IMR-90 (cell line): ENCODE data around the gene HNRNPM. TPM values are rescaled to one million over a fixed set of nuclear protein-coding genes. Genes with fewer than 3 reads are reported as not detected.

ENCODE experiments used
- ATAC-seq: fragments of 200-7000 bp; cut with Tn5 transposase; 2 replicates; pipeline ENCODE4 v1.9.1; 2020; ENCODE audit warnings: low read depth, mild to moderate bottlenecking, moderate library complexity
- BruUV-seq: library from RNA; stranded (reverse); fragments of 400-500 nt; replicated peaks from 2 replicates; lab custom pipeline; 2021; lab: Mats Ljungman, UMichigan
- CTCF ChIA-PET: fragments of 300-600 bp; formaldehyde crosslinking; extraction: SDS; loops from one replicate; lab custom pipeline; 2021; ENCODE audit warnings: antibody characterized with exemption; lab: Yijun Ruan, JAX
- POLR2A ChIA-PET: fragments of 300-600 bp; sonication (Branson Sonifier 250); formaldehyde crosslinking; loops from one replicate; lab custom pipeline; 2022; ENCODE audit warnings: antibody characterized with exemption; ENCODE audit not compliant: unreplicated experiment; lab: Charles Lee
- DNase-seq: peaks from one replicate; pipeline ENCODE4 v3.0.0; 2013
- H2AFZ ChIP-seq: replicated peaks from 2 replicates; pipeline ENCODE3; 2013; ENCODE audit warnings: low read length, mild to moderate bottlenecking; ENCODE audit not compliant: poor library complexity
- H2AK5ac ChIP-seq: 2 replicates; pipeline ENCODE4 v1.6.1; 2013; ENCODE audit warnings: low read depth, low read length, inconsistent platforms
- H2AK9ac ChIP-seq: replicated peaks from 2 replicates; pipeline ENCODE3; 2013; ENCODE audit warnings: mild to moderate bottlenecking, low read depth, low read length, moderate library complexity; ENCODE audit not compliant: poor library complexity
- H2BK120ac ChIP-seq: 2 replicates; pipeline ENCODE4 v1.6.1; 2013; ENCODE audit warnings: low read depth, low read length, inconsistent platforms
- H2BK15ac ChIP-seq: 3 replicates; pipeline ENCODE4 v1.6.1; 2013; ENCODE audit warnings: low read depth, low read length, inconsistent platforms
- H2BK20ac ChIP-seq: 2 replicates; pipeline ENCODE4 v1.6.1; 2013; ENCODE audit warnings: low read depth, mild to moderate bottlenecking, inconsistent platforms, low read length, moderate library complexity
- H2BK5ac ChIP-seq: 2 replicates; pipeline ENCODE4 v1.6.1; 2013; ENCODE audit warnings: mild to moderate bottlenecking, low read depth, low read length, inconsistent platforms; ENCODE audit not compliant: poor library complexity, severe bottlenecking
- H3K14ac ChIP-seq: replicated peaks from 2 replicates; pipeline ENCODE4 v1.6.1; 2013; ENCODE audit warnings: low read depth, low read length, inconsistent platforms
- H3K18ac ChIP-seq: 2 replicates; pipeline ENCODE4 v1.6.1; 2013; ENCODE audit warnings: low read depth, low read length, control low read depth
- H3K23ac ChIP-seq: 2 replicates; pipeline ENCODE4 v1.6.1; 2013; ENCODE audit warnings: low read depth, low read length, inconsistent platforms
- H3K27ac ChIP-seq: 2 replicates; pipeline ENCODE4 v1.5.1; 2013; ENCODE audit warnings: mild to moderate bottlenecking, control low read depth, low read length; ENCODE audit not compliant: insufficient read depth
- H3K27me3 ChIP-seq: 2 replicates; pipeline ENCODE4 v1.6.1; 2013; ENCODE audit warnings: low read length; ENCODE audit not compliant: control insufficient read depth, insufficient read depth
- H3K36me3 ChIP-seq: 2 replicates; pipeline ENCODE4 v1.6.1; 2013; ENCODE audit warnings: low read length, mixed read lengths; ENCODE audit not compliant: control insufficient read depth, insufficient read depth
- H3K4ac ChIP-seq: 2 replicates; pipeline ENCODE4 v1.6.1; 2013; ENCODE audit warnings: low read depth, low read length, inconsistent platforms
- H3K4me1 ChIP-seq: 2 replicates; pipeline ENCODE4 v1.6.1; 2013; ENCODE audit warnings: low read length, mixed read lengths; ENCODE audit not compliant: control insufficient read depth, insufficient read depth
- H3K4me2 ChIP-seq: 2 replicates; pipeline ENCODE4 v1.6.1; 2013; ENCODE audit warnings: low read depth, mild to moderate bottlenecking, control low read depth, low read length, moderate library complexity
- H3K4me3 ChIP-seq: 2 replicates; pipeline ENCODE4 v1.5.1; 2013; ENCODE audit warnings: low read depth, mild to moderate bottlenecking, control low read depth, low read length, moderate library complexity; ENCODE audit not compliant: insufficient read depth
- H3K56ac ChIP-seq: 2 replicates; pipeline ENCODE4 v1.6.1; 2013; ENCODE audit warnings: low read length, inconsistent platforms; ENCODE audit not compliant: insufficient read depth; ENCODE audit errors: extremely low read depth
- H3K79me1 ChIP-seq, 2 experiments: 2 replicates each; pipeline ENCODE4 v1.6.1; 2013; ENCODE audit warnings: low read length in 2 of 2, inconsistent platforms in 1 of 2, low read depth in 1 of 2
- H3K9ac ChIP-seq: 2 replicates; pipeline ENCODE4 v1.6.1; 2013; ENCODE audit warnings: low read depth, low read length, control low read depth
- H3K9me1 ChIP-seq: 2 replicates; pipeline ENCODE4 v1.6.1; 2013; ENCODE audit warnings: low read length, inconsistent platforms; ENCODE audit not compliant: insufficient read depth
- H3K9me3 ChIP-seq: 2 replicates; pipeline ENCODE4 v1.6.1; 2013; ENCODE audit warnings: low read length; ENCODE audit not compliant: control insufficient read depth, insufficient read depth
- H4K20me1 ChIP-seq: 2 replicates; pipeline ENCODE4 v1.6.1; 2013; ENCODE audit warnings: low read length, inconsistent platforms; ENCODE audit not compliant: insufficient read depth
- H4K5ac ChIP-seq: 2 replicates; pipeline ENCODE4 v1.6.1; 2013; ENCODE audit warnings: mild to moderate bottlenecking, low read depth, low read length, control low read depth
- H4K8ac ChIP-seq, 2 experiments: 2 replicates each; pipeline ENCODE4 v1.6.1; 2013; ENCODE audit warnings: low read depth in 2 of 2, low read length in 2 of 2, control low read depth in 1 of 2, inconsistent platforms in 1 of 2
- H4K91ac ChIP-seq: 2 replicates; pipeline ENCODE4 v1.6.1; 2013; ENCODE audit warnings: low read depth, low read length, inconsistent platforms; ENCODE audit not compliant: insufficient read depth
- BHLHE40 ChIP-seq: fragments of 150-350 bp; IDR thresholded peaks from 2 replicates; pipeline ENCODE4 v1.6.1; 2016; ENCODE audit warnings: mild to moderate bottlenecking, low read depth, low read length
- CEBPB ChIP-seq: IDR thresholded peaks from 2 replicates; pipeline ENCODE4 v1.6.1; 2012; ENCODE audit warnings: low read depth, low read length, improper control_type of control experiment
- MAFK ChIP-seq: IDR thresholded peaks from 2 replicates; pipeline ENCODE4 v1.6.1; 2012; ENCODE audit warnings: low read depth, low read length, improper control_type of control experiment
- MXI1 ChIP-seq: IDR thresholded peaks from 2 replicates; pipeline ENCODE4 v1.6.1; 2012; ENCODE audit warnings: low read depth, mild to moderate bottlenecking, low read length, moderate library complexity, borderline replicate concordance
- NFE2L2 ChIP-seq: fragments of 150-350 bp; IDR thresholded peaks from 2 replicates; pipeline ENCODE4 v1.6.1; 2016; ENCODE audit warnings: low read depth, mild to moderate bottlenecking, low read length
- RAD21 ChIP-seq: IDR thresholded peaks from 2 replicates; pipeline ENCODE4 v1.6.1; 2012; ENCODE audit warnings: low read length, improper control_type of control experiment
- RCOR1 ChIP-seq: IDR thresholded peaks from 2 replicates; pipeline ENCODE4 v1.6.1; 2012; ENCODE audit warnings: mild to moderate bottlenecking, low read length, improper control_type of control experiment; ENCODE audit not compliant: insufficient replicate concordance
- SMC3 ChIP-seq: fragments of 150-350 bp; IDR thresholded peaks from 2 replicates; pipeline ENCODE4 v1.6.1; 2016; ENCODE audit warnings: low read depth, mild to moderate bottlenecking, antibody characterized with exemption, low read length, moderate library complexity
- WGBS, 2 experiments: methylation state at CpG; one replicate each; pipeline versions ENCODE4 v1.1.5 to v1.1.7; 2013; ENCODE audit warnings: missing lambda C conversion rate in 2 of 2; ENCODE audit not compliant: insufficient read length in 1 of 2; ENCODE audit errors: extremely low coverage in 2 of 2; 5-methylcytosine and 5-hydroxymethylcytosine counted together
- dilution Hi-C: fragments of 300-500 bp; cut with HindIII; formaldehyde crosslinking; loops from one replicate; pipeline ENCODE4 v1.14.3; 2018; ENCODE audit warnings: low sequenced_read_pairs; ENCODE audit not compliant: unreplicated experiment
- in situ Hi-C: fragments of 300-500 bp; cut with MboI; formaldehyde crosslinking; loops from 3 replicates; pipeline ENCODE4 v1.14.3; 2019; ENCODE audit warnings: low sequenced_read_pairs, inconsistent platforms, mixed read lengths
- intact Hi-C: fragments of 100-400 bp; cut with micrococcal nuclease; formaldehyde crosslinking; loops from 2 replicates; pipeline ENCODE4 v1.10.0; 2022
- polyA plus RNA-seq, 3 experiments: library from polyadenylated mRNA; depleted of rRNA; stranded (reverse); fragments of >200 nt; gene quantifications; 2 replicates each; pipeline ENCODE4 v1.2.3, GENCODE V29; 2012; ENCODE audit warnings: low replicate concordance in 1 of 3
- total RNA-seq: library from RNA; depleted of rRNA; stranded (reverse); fragments of >200 nt; gene quantifications from 2 replicates; pipeline ENCODE4 v1.2.3, GENCODE V29; 2012

The HNRNPM gene
- total and polyA plus RNA-seq, 2 of the 4 experiments (the other 2 are of a cell fraction): 75.6 to 197 TPM

- H2BK5ac ChIP-seq: no peak overlapping the region
- H4K8ac ChIP-seq: no peak overlapping the region
- H3K4ac ChIP-seq: no peak overlapping the region
- H4K91ac ChIP-seq: no peak overlapping the region
- H3K4me3 ChIP-seq: no peak overlapping the region
- peaks cover 4% of the 10 kb centered on the region; the same call in 1 of the 2 replicates for H3K9me1 ChIP-seq
- H2AFZ ChIP-seq: no peak overlapping the region
- no peak overlapping the region for H2BK15ac ChIP-seq
- no peak overlapping the region for H3K56ac ChIP-seq
- H3K27ac ChIP-seq: no peak overlapping the region
- TF ChIP-seq BHLHE40: no peak
- TF ChIP-seq SMC3: no peak
- TF ChIP-seq RCOR1: no peak
- no peak for TF ChIP-seq CEBPB
- TF ChIP-seq NFE2L2: no peak
- TF ChIP-seq MXI1: no peak
- no peak for TF ChIP-seq MAFK
- TF ChIP-seq RAD21: no peak
- dilution Hi-C loops: no loop called here
- no peaks in the 10 kb centered on the region for H3K9me3 ChIP-seq
- WGBS, 2 experiments: 92% methylated on average over 2 of the region's 25 CpGs; no CpG with 5 or more reads in 1 of the 2 experiments
- H2BK20ac ChIP-seq: no peak overlapping the region
- no peaks in the 10 kb centered on the region for H3K27me3 ChIP-seq
- ATAC-seq (no peak), DNase-seq (no peak)
- CTCF ChIA-PET: no interaction called here
- no peak overlapping the region for H3K9ac ChIP-seq
- intact Hi-C loops: no loop called here
- H3K18ac ChIP-seq: no peak overlapping the region
- no peak overlapping the region for H3K4me2 ChIP-seq
- no peaks in the 10 kb centered on the region; the same call in 1 of the 2 replicates for H3K4me1 ChIP-seq
- no peak overlapping the region for H4K5ac ChIP-seq
- no peak overlapping the region for H3K23ac ChIP-seq
- H3K79me1 ChIP-seq: peaks cover 8 to 37% of the 10 kb centered on the region in 2 experiments
- no peak overlapping the region for H2AK9ac ChIP-seq
- in situ Hi-C loops: no loop called here
- H2AK5ac ChIP-seq: no peak overlapping the region
- H3K14ac ChIP-seq: no peak overlapping the region
- no peak overlapping the region for H2BK120ac ChIP-seq
- no TSS peak for BruUV-seq
- H4K20me1 ChIP-seq: peaks cover 28% of the 10 kb centered on the region
- H3K36me3 ChIP-seq: peaks cover 57% of the 10 kb centered on the region
- POLR2A ChIA-PET: no interaction called here
Observed at GRCh38 chr19:8489561-8490394, 45.0 kb downstream of the HNRNPM start.
